Stimulated activated CD8-positive, alpha-beta memory T cell treated with anti-CD3 and anti-CD28 coated beads, Interleukin-4, amount 100 ng/mL, for 48 hours (primary cell): ENCODE results near the gene TFAP2A.

Source experiments
- DNase-seq: peaks from one replicate; pipeline ENCODE4 v3.0.0-alpha.2; 2020

The TFAP2A gene

DNA sequence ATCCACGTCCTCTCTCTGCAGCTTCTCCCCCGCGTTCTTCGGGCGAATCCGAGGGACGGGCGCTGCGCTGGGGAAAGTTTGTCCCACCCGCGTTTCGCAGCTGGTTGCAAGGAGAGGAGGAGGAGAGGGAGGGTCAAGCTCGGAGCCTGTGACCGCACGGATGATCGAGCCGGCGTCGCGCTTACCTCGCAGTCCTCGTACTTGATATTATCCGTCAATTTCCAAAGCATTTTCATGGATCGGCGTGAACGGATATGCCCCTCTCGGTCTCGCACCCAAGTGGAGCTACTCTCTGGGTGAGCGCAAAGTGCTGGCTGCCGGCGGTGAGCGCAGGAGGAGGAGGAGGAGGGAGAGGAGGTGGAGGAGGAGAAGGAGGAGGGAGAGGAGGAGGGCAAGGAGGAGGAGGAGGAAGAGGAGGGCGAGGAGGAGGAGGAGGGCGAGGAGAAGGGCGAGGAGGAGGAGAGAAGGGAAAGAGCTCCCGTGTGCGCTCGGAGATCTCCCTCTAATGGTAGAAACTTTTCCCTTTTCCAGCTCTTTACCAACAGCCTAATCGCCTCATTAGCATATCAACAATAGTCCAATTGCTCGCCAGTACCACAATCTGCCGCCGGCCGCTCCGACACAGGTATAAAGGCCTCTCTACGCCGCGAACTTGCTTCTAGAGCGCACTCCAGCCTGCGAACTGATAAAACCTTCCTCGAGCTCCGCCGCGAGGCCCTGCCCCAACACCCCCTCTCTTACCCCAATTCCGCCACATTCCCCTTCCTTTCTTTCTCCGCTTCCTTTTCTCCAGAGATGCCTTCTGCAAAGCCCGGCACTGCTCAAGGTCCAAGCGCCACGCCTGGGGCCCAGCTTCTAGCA lies at the start of gene TFAP2A:
Gene TFAP2A (minus strand): TSS at position 319 of the 861 bp plus-strand sequence. CDS start 83 bp downstream, at position 236.
- DNase-seq = no peak

DNA sequence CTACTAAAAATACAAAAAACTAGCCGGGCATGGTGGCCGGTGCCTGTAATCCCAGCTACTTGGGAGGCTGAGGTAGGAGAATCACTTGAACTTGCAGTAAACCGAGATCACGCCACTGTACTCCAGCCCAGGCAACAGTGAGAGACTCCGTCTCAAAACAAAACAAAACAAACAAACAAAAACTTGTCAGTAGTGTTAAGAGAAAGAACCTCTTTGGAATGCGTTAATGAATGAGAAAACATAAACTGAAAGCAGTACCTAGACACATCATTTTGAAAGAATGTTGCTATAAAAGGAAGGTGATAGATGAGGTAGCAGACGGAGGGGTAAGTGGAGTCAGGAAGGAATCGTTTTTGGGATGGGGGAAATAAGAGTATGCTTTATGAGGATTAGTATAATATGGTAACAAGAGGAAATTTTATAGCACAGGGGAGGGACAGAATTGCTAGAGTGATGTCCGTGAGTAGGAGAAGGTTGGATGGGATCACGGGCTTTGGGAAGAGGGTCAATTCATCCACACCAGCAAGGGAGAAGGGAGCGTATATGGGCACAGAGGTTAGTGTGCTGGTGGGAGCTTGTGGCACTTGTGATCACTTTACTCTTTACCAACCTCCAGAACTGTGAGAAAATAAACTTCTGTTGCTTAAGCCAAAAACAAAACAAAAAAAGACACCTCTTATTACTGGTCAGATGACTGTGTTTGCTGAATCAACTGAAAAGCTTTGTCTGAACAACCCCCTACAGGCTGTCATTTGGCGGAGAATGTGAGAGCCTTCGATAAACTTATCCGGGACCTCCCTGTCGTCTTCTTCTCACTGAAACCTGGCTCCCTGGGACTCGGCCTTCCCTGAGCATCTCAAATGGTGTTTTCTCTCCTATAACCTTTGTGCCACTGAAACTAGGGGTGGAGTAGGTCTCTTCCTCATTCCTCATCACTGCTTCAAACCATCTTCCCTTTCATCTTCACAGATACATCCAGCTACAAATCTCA lies 48.9 kb upstream of the TFAP2A start:
- DNase-seq = no peak

DNA sequence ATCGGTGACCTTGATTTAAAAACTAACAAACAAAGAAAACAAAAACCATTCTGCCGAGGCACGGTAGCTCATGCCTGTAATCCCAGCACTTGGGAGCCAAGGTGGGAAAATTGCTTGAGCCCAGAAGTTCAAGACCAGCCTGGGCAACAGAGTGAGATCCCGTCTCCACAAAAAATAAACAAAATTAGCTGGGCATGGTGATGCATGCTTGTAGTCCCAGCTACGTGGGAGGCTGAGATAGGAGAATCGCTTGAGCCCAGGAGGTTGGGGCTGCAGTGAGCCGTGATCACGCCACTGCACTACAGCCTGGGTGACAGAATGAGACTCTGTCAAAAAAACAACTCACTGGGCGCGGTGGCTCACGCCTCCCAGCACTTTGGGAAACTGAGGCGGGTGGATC lies 48.2 kb upstream of the TFAP2A start:
- DNase-seq = no peak

GRCh38 chr6:10461850-10462249 lies 47.0 kb upstream of the TFAP2A start:
- no peak for DNase-seq

DNA sequence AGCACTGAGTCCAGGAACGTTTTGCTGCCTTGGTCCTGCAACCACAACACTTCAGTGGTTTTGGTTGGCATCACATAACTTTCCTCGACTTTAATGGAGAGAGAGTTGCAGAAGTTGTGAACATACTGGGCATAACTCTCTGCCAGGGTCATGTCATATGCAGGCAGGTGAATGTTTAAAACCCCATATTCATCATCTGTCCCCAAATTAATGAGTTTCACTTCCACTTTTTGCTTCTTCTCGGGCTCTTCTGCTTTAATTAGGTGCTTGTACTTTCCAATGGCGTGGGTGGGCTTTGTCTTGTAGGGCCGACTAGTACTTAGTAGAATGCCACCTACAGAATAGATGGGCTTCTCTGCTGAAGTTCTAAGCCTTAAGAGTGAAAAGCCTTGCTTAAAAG lies 45.2 kb upstream of the TFAP2A start:
- DNase-seq = no peak

GRCh38 chr6:10458287-10458686 lies 43.4 kb upstream of the TFAP2A start:
- DNase-seq = no peak

DNA sequence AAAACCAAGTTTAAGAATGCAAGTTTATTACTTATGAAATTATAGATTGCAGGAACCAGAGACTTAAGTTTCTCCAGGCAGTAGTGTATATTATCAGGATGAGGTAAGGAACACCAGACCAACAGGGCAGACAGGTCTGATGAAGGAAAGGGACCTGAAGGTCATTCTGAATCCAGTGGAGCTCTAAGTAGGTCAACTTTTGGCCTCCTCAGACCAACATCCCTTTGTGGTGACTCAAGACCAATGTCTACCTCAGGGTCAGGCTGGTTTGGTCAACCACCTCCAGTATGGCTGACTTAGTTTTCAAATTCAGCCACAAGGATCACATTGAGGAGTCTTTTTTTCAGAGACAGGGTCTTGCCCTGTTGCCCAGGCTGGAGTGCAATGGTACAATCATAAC lies 38.7 kb upstream of the TFAP2A start:
- DNase-seq = no peak

DNA sequence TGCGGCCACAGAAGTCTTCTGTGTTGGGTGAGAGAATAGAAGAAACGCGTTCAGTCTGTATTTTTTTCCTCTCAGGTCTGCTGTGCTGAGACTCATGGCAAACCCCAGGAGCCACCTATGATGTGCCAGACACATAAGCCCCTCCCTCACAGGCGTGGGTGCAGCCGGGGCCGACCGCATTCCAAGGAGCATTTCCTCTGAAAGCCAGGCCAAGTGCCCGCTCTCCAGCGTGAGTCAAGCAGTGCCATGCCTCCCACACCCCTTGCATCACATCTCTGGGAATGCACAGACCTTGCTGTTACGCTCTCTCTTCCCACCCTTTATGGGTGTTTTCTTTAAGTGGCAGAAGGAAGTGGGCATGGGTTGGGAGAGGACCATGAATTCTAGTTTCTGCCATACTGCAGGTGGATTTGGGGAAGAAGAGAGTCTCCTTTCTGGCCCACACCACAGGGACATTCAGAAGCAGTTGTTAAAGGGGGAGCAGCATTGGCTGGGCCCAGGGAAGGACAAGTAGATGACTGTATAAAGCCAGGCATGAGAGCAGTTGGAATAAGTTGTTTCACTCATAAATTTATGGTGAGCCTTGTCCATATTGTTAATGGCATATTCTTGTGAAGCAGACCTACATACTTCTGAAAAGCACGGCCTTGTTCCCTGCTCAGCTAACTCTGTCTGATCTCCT lies 37.1 kb upstream of the TFAP2A start:
- DNase-seq = no peak

DNA sequence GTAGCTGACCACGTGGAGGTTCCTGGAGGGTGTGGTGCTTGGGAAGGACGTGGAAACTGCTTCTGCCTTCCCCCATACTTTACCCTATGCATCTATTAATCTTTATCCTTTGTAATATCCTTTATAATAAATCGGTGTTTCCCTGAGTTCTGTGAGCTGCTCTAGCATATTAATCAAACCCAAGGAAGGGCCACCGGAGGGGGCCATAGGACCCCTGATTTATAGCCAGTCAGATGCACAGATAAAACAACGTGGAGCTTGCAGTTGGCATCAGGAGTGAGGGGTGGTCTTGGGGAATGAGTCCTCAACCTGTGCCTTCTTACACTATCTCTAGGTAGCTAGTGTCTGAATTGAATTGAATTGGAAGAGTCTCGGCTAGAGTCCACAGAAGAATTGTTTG lies 36.5 kb upstream of the TFAP2A start:
- DNase-seq = no peak

DNA sequence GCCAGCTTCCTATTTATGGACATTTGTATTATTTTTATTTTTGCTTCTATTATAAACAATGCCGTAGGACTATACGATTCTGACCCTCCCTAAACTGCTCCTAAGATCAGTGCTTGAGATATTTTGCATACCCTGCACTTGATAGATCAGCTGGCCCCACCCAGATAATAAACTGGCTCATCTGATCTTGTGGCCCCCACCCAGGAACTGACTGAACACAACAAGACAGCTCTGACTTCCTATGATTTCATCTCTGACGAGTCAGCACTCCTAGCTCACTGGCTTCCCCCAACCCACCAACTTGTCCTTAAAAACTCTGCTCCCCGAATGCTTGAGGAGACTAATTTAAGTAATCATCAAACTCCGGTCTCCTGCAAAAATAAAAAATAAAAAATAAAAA lies 34.9 kb upstream of the TFAP2A start:
- no peak for DNase-seq

DNA sequence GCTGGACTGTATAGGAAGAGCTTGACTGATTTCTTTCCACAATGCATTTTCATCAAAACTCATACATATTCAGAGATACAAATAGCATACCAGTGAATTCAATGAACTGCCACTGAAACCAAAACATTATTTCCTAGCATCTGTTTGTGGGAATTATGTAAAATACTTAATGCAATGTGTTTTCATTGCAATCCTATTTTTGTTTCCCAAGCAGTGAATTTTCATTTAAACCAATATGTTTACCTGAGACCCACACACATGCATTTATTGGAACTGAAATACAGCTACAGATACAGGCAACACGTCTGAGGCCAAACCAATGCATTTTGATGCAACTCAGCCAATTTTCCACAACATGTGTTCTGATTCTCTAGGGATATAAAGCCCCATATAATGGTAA lies 33.2 kb upstream of the TFAP2A start:
- no peak for DNase-seq

DNA sequence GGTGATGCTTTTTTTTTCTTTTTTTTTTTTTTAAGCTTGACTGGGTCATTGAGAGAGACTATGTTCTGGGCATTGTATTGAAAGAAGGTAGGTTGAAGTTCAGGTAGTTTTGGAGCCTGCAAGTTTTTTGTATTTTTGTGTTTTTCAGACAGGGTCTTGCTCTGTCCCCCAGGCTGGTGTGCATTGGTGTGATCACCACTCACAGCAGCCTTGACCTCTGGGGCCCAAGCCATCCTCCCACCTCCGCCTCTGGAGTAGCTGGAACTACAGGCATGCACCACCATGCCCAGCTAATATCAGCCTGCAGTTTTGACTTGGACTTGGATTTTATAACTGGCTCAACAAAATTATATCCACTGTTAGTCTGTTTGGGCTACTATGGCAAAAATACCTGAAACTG lies 31.7 kb upstream of the TFAP2A start:
- no peak for DNase-seq

DNA sequence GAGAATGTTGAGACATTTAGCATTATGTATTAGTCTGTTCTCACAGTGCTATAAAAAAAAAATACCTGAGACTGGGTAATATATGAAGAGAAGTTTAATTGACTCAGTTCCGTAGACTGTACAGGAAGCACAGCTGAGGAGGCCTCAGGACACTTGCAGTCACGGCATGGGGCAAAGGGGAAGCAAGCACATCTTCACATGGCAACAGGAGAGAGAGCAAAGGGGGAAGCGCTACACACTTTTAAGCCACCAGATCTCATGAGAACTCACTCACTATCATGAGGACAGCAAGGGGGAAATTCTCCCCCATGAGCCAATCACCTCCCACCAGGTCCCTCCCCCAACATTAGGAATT lies 26.8 kb upstream of the TFAP2A start:
- DNase-seq = no peak

GRCh38 chr6:10441004-10441654 lies 26.3 kb upstream of the TFAP2A start:
- DNase-seq = no peak

DNA sequence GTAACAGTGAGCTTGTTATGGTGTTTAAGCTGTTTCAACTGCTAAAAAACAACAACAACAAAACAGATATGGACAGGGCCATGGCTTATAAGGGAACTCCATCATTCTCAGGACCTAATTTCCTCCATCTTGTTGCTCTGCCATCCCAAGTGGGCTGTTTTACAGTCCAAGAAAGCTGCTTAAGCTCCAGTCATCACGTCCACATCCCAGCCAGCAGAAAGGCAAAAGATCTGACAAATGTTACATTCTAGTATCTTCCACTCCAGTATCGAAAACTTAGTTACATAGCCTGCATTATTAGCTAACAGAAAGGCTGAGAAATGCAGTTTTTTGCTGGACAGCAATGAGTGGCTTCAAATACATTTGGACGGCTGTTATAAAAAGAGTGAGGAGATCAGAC lies 23.0 kb upstream of the TFAP2A start:
- no peak for DNase-seq

- no peak for DNase-seq
These were observed 19.4 kb upstream of the TFAP2A start for GRCh38 chr6:10434235-10434634.

DNA sequence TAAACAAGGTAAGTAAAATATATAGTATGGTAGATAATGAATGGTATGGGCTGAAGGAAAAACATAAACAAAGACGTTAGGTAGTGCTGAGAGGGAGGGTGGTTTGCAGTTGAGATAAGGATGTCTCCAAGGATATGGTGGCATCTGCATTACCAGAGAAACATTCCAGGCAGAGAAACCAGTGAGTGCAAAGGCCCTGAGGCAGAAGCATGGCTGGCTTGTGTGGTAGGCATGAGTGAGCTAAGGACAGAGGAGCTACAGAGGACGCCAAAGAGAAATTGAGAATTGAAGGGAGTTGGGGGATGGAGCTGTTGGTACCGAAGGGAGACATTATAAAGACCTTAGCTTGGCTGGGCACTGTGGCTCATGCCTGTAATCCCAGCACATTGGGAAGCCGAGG lies 18.4 kb upstream of the TFAP2A start:
- DNase-seq = no peak

DNA sequence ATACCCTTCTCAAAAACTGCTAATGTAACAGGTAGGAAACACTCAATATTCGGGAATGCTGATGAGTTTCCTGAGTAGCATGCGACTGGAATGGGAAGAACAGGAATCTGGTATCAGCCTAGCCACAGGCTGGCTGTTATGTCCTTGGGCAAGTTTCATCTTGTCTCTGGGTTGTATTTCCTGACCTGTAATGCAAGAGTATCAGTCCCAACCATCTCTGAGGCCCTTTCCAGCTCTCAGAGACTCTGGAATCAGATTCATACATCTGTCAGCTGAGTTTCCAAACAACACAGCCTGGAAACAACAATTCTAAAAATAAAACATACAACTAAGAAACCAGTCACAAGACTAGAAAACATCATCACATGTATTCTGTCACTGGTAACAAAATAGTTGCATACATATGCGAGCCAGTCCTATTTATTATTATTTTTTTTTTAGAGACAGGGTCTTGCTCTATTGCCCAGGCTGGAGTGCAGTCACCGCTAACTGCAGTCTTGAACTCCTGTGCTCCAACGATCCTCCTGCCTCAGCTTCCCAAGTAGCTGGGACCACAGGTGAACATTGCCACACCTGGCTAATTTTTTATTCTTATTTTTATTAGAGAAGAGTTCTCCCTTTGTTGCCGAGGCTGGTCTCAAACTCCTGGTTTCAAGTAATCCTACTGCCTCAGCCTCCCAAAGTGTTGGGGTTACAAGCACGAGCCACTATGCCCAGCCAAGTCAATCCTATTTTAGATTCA lies 16.7 kb upstream of the TFAP2A start:
- no peak for DNase-seq

DNA sequence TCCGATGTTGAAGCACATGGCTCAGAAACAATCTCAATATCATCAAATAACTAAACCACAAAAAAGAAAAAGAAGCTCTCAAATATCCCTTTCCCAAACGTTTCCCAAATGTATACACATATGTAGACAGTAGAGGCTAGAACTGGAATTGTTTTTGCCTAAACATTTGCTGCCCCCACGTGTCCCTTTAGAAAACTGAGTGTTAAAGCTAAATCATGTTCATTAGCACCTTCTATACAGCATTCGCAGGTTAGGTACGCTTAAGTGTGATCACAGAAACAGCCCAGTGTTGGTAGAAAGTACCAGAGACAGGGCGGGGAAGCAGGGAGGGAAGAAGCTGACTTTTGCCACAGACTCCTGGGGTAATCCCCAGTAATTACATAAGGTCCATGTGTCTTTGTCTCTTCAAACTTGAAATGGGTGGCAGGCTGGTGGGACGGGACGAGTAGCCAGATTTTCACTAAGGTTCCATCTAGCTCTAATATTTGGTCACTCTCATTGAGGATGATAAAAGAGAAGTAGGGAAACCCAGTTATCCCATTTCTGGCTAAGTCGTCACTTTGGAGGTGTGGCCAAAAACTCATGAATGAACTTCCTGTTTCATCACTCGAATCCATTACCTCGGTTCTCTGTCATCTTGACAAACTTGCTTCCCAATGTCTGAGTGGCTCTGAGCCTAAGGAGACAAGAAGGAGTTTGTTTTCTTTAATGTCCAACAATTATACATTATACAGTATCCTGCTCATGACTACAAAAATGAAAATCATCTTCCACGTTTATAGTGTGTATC lies 15.0 kb upstream of the TFAP2A start:
- DNase-seq = no peak

DNA sequence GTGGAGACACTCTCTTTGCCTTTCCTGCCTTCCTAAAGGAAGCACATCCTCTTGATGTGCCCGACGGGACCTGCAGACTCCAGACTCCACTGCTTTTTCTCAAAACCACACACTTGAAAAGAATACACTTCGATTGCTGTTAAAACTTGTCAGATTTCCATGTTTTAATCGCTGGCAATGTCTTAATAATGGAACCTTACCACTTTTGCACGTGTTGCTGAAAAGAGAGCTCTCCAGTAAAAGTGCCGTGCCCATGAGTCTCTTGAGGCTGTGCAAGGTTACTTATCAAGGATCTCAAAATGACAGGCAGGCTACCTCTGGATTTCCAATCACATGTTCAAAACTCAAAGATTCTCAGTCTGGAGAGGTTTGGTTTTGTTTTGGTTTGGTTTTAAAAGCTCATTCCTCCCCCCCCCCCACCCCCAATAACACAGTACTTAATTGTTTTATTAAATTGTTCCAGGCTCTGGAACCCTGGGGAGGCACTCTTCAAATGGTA lies 12.0 kb upstream of the TFAP2A start:
- no peak for DNase-seq
